Muscle layer of duodenum (tissue), 2 donors: ENCODE results near the gene FKTN.
"Not testable (repeated sequence)": the region's sequence is repeated elsewhere in the genome, so short reads cannot be mapped to it uniquely, and the experiment has no call there.

Experiments
- H3K27ac ChIP-seq: one replicate; pipeline ENCODE4 v1.7.0; 2013; ENCODE audit warnings: mild to moderate bottlenecking, low read length
- H3K27me3 ChIP-seq: one replicate; pipeline ENCODE4 v1.7.0; 2013; ENCODE audit warnings: low read depth, mild to moderate bottlenecking, control low read depth, low read length
- H3K36me3 ChIP-seq, 2 donors: one replicate each; pipeline ENCODE4 v1.7.0; 2013; ENCODE audit warnings: low read length in 2 of 2, control low read depth in 1 of 2, mild to moderate bottlenecking in 1 of 2; ENCODE audit not compliant: insufficient read depth in 2 of 2, control insufficient read depth in 1 of 2
- H3K4me1 ChIP-seq, 2 donors: one replicate each; pipeline ENCODE4 v1.7.0; 2013; ENCODE audit warnings: low read length in 2 of 2, mild to moderate bottlenecking in 2 of 2, control low read depth in 1 of 2, moderate library complexity in 1 of 2; ENCODE audit not compliant: insufficient read depth in 2 of 2, control insufficient read depth in 1 of 2
- H3K4me3 ChIP-seq, 2 donors: one replicate each; pipeline ENCODE4 v1.7.0; 2013; ENCODE audit warnings: low read length in 2 of 2, low read depth in 1 of 2, mild to moderate bottlenecking in 1 of 2
- H3K9me3 ChIP-seq, 2 donors: one replicate each; pipeline ENCODE4 v1.7.0; 2013; ENCODE audit warnings: low read length in 2 of 2, control low read depth in 1 of 2, mild to moderate bottlenecking in 1 of 2; ENCODE audit not compliant: control insufficient read depth in 1 of 2
- donor health status: healthy.

The FKTN gene

DNA sequence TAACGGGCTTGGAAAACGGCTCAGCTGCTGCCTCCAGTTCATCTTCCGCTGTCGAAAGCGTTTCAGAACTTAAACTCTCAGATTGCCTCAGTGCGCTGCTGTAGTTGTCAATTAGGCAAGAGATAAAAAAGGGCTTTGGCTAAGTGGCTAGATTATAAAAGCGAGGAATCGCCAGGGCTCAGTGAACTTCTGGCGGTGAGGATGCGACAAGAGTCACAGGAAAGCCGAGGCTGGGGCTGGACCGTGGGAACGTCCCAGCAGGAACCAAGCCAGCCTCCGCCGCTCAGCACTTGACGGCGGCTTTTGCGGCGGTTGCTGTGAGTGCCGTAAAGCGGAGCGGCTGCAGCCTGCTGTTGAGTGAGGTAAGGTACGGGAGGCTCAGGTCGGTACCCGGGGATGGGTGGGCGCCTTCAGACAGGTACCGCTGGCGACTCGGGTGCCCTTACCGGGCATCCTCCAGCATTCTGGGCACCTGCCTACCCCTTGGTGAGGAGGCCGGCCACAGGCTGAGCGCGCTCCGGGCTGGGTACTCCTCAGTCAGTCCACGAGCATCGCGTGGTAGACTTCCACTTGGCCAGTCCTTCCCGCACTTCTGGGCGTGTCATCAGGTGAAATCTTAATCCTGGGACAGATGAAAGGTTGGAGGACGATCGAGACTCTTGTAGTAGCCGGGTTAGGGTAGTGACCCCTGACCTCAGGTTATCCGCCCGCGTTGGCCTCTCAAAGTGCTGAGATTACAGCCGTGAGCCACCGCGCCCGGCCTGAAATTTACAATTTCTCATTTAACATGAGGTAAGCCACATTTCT, at the start of gene FKTN:
Gene FKTN (plus strand): TSS at position 328 of the 807 bp plus-strand sequence. CDS start 16,902 bp downstream, outside the sequence.
- Histone ChIP-seq H3K4me3 (peak within 1 kb of the TSS; percentile 94 to 99), H3K9me3 (peaks cover 0 to 4% of the 10 kb centered on the region in 2 donors), H3K27ac (peak within 1 kb of the TSS; percentile 47)

DNA sequence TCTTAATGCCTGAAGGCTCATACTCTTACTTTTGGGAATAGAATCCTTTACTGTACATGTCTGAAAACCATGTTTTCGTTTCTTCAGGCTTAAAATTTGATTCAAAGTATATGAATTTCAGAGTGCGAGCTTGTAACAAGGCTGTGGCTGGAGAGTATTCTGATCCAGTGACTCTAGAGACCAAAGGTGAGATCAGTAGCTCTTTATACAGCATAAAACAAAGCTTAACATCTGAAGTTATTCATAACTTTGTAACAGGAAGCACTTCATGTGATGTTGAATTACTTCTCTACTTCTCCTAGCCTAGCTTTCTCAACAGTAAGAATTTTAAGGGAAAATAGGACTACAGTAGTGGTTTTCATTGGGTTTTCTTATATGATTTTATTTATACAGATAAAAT, 49.4 kb upstream of the FKTN start:
- Histone ChIP-seq H3K4me3 (no peak overlapping the region), H3K36me3 (peaks cover 0 to 4% of the 10 kb centered on the region in 2 donors), H3K27me3 (no peaks in the 10 kb centered on the region), H3K4me1 (no peaks in the 10 kb centered on the region), H3K27ac (no peak overlapping the region), H3K9me3 (no peaks in the 10 kb centered on the region)

More for the DNA sequence above, at the start of gene FKTN:
- Histone ChIP-seq H3K4me1 (peaks cover 4 to 8% of the 10 kb centered on the region in 2 donors), H3K36me3 (no peaks in the 10 kb centered on the region), H3K27me3 (no peaks in the 10 kb centered on the region)

DNA sequence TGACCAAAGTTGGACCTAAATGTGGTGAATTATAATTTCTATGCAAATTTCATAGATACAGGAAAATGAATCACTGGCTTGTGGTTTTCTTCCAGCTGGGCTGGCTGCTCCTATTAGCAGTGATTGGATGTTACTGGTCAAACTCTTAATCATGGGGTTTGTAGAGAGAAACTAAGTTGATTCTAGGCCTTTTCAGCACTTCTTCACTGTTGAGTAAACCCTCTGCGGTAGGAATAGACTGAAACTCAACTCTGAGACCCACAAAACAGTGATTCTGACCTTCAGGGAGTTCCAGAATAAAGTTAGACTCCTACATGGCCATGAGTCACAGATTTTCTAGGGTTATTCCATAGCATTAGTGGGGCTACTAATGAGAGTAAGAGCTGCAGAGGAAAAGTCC, 47.9 kb upstream of the FKTN start:
- H3K27me3 ChIP-seq: no peaks in the 10 kb centered on the region
- H3K36me3 ChIP-seq: peaks cover 0 to 10% of the 10 kb centered on the region in 2 donors
- H3K4me1 ChIP-seq: no peaks in the 10 kb centered on the region
- H3K9me3 ChIP-seq: no peaks in the 10 kb centered on the region
- H3K27ac ChIP-seq: no peak overlapping the region
- H3K4me3 ChIP-seq: no peak overlapping the region

DNA sequence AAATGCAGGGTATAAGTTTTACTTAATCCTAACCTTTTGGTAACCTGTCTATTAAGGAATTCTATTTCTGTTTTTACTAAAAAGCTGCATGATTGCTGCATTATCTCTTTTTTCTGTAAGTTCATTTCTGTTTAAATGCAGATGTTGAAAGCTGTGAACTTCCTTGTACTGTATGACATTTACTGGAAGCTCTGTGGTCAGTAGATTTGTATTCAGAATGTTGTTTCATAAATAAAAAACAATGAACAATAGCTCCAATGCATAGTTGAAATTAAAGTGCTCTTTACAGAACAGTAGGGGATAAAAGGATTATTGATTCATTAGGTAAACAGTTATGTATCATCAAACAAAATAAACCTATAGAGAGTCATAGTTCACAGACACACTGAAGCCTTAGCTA, 46.5 kb upstream of the FKTN start:
- no peaks in the 10 kb centered on the region for H3K4me1 ChIP-seq
- H3K4me3 ChIP-seq: no peak overlapping the region
- H3K27me3 ChIP-seq: no peaks in the 10 kb centered on the region
- peaks cover 0 to 13% of the 10 kb centered on the region in 2 donors for H3K36me3 ChIP-seq
- no peak overlapping the region for H3K27ac ChIP-seq
- H3K9me3 ChIP-seq: no peaks in the 10 kb centered on the region

DNA sequence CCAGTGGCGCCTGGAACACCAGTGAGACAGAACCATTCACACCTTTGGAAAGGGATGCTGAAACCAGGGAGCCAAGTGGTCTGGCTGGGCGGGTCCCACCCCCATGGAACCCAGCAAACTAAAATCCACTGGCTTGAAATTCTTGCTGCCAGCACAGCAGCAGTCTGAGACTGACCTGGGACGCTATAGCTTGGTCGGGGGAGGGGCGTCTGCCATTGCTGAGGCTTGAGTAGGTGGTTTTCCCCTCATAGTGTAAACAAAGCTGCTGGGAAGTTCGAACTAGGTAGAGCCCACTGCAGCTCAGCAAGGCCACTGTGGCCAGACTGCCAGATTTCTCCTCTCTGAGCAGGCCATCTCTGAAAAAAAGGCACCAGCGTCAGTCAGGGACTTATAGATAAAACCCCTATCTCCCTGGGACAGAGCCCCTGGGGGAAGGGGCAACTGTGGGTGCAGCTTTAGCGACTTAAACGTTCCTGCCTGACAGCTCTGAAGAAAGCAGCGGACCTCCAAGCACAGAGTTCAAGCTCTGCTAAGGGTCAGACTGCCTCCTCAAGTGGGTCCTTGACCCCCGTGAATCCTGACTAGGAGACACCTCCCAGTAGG, 42.0 kb upstream of the FKTN start:
- Histone ChIP-seq H3K4me3 (no peak overlapping the region), H3K4me1 (no peaks in the 10 kb centered on the region), H3K9me3 (no peaks in the 10 kb centered on the region), H3K36me3 (peaks cover 0 to 9% of the 10 kb centered on the region in 2 donors), H3K27me3 (no peaks in the 10 kb centered on the region), H3K27ac (no peak overlapping the region)

DNA sequence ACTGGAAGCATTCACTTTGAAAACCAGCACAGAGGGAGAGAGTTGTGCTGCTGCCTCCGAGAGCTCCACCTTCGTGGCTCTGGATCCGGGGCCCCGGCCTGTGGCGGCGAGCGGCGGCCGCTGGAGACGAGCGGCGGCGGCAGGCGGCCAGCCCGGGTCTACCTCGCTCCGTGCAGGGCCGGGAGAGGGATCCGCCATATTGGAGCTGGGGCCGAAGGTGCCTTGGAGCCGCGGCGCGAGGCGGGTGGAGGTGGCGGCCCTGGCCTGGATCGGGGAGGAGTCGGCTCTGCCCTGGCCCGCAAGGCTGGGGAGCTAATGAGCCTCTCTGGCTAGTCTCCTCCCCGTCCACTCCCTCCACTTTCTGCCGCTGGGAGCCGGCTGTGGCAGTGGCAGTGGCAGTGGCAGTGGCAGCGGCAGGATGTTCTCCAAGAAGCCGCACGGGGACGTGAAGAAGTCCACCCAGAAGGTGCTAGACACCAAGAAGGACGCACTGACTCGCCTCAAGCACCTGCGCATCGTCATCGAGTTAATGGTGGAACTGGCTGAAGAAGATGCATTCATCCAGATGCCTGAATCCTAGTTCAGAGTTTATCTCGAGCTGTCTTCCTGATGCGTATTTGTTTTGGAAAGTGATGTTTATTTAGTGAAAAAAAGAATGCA, 38.1 kb upstream of the FKTN start:
- H3K4me3 ChIP-seq: peak overlapping the region in 1 of 2 donors; percentile 14
- H3K27ac ChIP-seq, H3K9me3 ChIP-seq, H3K4me1 ChIP-seq, H3K36me3 ChIP-seq, H3K27me3 ChIP-seq: not testable (repeated sequence)

DNA sequence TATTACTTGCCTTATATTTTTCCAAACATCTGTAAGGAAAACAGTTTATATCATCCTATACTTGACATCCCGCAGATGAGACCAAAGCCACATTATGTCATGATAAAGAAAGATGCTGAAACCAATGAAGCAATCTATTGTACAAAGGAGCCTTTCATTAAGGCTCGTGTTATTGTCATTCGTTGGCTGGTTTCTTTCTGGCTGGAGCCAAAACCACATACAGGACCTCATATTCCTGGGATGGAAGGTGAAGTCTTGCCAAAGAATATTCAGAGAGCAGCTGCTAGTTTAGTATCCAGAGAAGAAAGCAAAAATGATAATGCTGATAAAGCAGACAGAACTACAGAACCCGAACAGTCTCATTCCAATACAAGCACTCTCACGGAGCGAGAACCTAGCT, 36.9 kb upstream of the FKTN start:
- not testable (repeated sequence) for H3K27me3 ChIP-seq

DNA sequence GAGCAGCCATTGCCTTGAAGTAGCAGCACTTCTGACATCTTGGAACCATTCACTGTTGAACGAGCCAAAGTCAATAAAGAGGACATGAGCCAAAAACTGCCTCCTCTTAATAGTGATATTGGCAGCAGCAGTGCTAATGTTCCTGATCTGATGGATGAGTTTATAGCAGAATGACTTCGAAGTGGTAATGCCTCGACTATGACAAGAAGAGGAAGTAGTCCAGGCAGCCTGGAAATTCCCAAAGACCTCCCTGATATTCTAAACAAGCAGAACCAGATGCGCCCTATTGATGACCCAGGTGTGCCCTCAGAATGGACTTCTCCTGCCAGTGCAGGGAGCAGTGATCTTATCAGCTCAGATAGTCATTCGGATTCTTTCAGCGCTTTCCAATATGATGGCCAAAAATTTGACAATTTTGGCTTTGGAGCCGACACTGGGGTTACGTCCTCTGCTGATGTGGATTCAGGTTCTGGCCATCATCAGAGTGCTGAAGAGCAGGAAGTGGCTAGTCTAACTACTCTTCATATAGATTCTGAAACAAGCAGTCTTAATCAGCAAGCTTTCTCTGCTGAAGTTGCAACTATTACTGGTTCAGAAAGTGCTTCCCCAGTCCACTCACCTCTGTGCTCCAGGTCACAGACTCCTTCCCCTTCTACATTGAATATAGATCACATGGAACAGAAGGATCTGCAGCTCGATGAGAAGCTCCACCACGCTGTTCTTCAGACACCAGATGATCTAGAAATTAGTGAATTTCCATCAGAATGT, 35.1 kb upstream of the FKTN start:
- H3K27ac ChIP-seq: not testable (repeated sequence)

More for the DNA sequence above, 36.9 kb upstream of the FKTN start:
- H3K36me3 ChIP-seq, H3K9me3 ChIP-seq, H3K4me1 ChIP-seq, H3K27ac ChIP-seq, H3K4me3 ChIP-seq: not testable (repeated sequence)

DNA sequence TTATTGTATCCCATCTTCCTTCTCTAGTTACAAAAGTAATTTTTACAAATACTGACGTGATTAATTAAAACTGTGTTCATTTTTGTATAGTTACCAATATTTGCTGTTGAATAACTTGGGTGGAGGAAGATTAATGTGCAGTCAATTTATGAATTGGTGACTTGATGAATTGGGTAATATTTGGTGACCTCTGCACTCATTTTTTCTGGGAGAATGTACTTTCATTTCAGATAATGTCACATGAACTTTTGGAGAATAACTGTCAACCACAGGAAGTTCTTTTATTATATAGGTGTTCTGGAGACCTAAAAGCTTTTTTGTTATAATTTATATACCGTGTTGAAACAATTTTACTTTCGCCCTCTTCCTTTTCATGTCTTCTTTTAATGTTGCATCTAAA, 26.4 kb upstream of the FKTN start:
- no peak overlapping the region for H3K27ac ChIP-seq

More for the DNA sequence above, 35.1 kb upstream of the FKTN start:
- H3K36me3 ChIP-seq, H3K27me3 ChIP-seq, H3K9me3 ChIP-seq, H3K4me3 ChIP-seq, H3K4me1 ChIP-seq: not testable (repeated sequence)

DNA sequence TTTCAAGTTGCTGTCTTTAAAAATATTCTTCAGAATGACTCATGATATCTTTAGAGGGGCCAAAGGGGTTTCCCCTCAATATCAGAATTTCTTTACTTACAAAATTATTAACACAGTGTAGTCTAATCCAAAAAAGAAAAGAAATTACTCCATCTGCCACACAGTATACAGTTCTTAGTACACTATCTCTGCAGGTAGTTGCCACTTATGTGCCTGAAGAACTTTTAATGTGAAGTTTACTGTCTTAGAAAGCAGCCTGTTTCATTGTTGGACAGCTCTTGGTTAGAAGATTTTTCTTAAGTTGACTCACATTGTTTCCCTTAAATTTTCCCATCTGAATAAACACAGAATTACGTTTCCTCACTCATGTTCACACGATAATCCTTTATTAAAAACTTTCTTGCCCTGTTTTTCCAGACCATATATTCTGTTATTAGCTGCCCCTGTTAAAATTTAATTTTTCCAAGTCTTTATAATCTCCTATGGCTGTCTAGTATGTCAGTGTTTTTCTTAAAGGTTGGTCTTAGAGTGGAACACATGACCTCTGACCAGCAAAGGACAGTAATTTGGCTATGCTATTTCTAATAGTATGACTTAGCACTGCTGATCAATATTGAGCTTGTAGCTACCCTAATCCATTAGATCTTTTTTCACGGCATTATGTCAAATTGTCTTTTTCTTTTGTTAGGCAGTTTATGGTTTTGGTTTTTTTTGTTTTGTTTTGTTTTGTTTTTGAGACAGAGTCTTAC, 21.8 kb upstream of the FKTN start:
- H3K9me3 ChIP-seq: no peaks in the 10 kb centered on the region
- H3K27me3 ChIP-seq: no peaks in the 10 kb centered on the region
- H3K4me1 ChIP-seq: no peaks in the 10 kb centered on the region
- H3K27ac ChIP-seq: no peak overlapping the region
- no peak overlapping the region for H3K4me3 ChIP-seq
- peaks cover 0 to 12% of the 10 kb centered on the region in 2 donors for H3K36me3 ChIP-seq

More for the DNA sequence above, 26.4 kb upstream of the FKTN start:
- H3K4me1 ChIP-seq: no peaks in the 10 kb centered on the region
- no peaks in the 10 kb centered on the region for H3K27me3 ChIP-seq
- no peak overlapping the region for H3K4me3 ChIP-seq
- no peaks in the 10 kb centered on the region for H3K9me3 ChIP-seq
- peaks cover 0 to 12% of the 10 kb centered on the region in 2 donors for H3K36me3 ChIP-seq
